ENCODE results near the gene CEMIP.

CEMIP gene

GRCh38 chr15:80785335-80785734, 6.2 kb downstream of the CEMIP start:
- no peak for DNase-seq (ENCODE audit: low read depth)

DNA sequence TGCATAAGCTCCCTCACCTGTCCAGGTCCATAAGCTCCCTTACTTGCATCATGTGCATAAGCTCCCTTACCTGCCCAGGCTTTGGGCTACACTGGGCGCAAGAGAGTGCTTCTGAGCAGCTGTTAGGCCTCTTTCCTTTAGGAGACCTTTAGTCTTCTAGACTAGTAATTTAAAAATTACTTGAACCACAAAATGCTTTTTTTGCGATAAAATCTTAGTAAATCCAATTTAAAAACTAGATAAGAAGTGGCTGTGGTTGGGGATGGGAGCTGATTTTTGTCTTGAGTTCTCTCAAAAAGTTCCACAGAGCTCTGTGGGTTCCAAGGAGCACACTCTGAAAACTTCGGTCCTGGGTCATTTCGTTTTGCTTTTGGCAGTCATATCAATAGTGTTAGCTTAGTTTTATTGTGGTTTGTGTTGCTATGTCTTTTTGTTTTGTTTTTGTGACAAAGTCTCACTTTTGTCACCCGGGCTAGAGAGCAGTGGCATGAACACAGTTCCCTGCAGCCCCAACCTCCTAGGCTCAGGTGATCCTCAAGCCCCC, 6.7 kb downstream of the CEMIP start:
- no peak for DNase-seq (ENCODE audit: low read depth)

- no peak for DNase-seq (ENCODE audit: low read depth)
Observed at GRCh38 chr15:80787316-80787715, 8.1 kb downstream of the CEMIP start.

DNA sequence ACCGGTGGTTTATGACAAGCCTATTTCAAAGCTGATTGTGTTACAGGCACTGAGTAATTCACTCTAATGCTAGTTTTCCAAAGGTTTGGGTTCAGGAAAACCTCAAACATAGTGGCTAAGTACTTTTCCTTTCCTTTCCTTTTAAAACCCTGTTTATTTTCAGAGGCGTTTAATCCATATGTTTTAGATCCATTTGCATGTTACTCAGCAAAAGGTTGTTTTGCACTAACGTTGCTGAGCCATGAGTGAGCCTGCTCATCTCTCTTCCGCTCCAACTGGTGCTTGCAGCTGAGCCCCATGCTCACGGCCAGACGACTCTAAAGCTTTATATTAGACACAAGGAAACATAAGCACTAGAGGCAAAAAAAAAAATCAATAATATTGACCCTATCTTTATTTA, 9.4 kb downstream of the CEMIP start:
- no peak for DNase-seq (ENCODE audit: low read depth)

GRCh38 chr15:80789296-80789695, 10.1 kb downstream of the CEMIP start:
- DNase-seq (ENCODE audit: low read depth), result no peak

DNA sequence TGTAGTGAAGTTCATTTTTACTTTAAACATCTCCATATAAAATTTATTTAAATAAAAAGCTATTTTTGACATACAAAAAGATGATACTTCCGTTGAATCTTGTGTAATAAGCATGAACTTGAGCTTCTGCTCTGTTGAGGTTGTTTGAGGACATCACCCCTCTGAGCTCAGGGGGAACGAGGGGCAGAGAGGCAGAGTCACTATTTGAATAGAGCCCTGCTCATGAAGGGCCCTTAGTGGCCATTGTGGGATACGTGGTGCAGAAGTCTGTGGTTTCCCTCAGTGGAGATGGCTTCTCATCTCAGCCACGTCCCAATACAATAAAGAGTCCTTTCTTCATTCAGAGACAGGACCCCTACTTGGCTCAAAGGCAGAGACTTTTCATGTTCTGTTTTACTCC, 10.6 kb downstream of the CEMIP start:
- DNase-seq (ENCODE audit: low read depth), result no peak

DNA sequence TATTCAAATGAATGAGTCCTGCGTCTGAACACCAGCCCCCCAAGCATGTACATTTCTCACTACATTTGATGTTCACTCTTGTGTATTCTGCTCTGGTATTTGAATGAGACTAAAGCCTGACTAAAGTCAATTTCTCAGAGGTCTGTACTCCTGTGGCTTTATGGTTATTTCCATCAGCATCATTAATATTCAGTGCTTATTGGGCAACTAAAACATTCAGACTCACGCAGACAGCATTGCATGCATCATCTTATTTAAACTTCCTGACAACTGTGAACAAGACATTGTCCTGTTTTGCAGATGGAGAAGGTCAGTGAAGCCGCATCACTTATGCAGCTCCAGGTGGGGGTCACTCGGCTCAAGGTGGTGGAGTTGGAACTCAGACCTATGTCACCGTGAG, 11.1 kb downstream of the CEMIP start:
- DNase-seq (ENCODE audit: low read depth), result no peak

GRCh38 chr15:80791004-80791403, 11.8 kb downstream of the CEMIP start:
- DNase-seq (ENCODE audit: low read depth), result no peak

- DNase-seq (ENCODE audit: low read depth), result no peak
Observed at GRCh38 chr15:80796407-80796806, 17.2 kb downstream of the CEMIP start.

- DNase-seq (ENCODE audit: low read depth), result no peak
Observed at GRCh38 chr15:80798911-80799310, 19.7 kb downstream of the CEMIP start.

DNA sequence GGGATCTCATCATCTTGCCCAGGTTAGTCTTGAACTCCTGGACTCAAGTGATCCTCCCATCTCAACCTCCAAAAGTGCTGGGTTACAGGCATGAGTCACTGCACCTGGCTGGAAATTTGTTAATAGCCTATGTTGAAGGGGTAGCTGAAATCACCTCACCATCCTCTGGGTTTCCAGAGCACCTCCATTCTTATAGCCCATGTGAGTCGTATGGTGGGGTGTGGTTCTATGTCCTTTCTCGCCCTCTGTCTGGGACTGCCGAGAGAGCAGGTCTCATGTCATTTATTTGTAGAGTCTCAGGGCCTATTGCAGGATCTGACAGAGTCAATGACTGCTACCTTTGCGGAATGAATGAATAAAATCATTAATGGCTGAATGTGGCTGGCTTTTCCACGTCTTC, 20.9 kb downstream of the CEMIP start:
- DNase-seq (ENCODE audit: low read depth), result no peak

GRCh38 chr15:80801891-80802680, 22.9 kb downstream of the CEMIP start:
- no peak for DNase-seq (ENCODE audit: low read depth)

DNA sequence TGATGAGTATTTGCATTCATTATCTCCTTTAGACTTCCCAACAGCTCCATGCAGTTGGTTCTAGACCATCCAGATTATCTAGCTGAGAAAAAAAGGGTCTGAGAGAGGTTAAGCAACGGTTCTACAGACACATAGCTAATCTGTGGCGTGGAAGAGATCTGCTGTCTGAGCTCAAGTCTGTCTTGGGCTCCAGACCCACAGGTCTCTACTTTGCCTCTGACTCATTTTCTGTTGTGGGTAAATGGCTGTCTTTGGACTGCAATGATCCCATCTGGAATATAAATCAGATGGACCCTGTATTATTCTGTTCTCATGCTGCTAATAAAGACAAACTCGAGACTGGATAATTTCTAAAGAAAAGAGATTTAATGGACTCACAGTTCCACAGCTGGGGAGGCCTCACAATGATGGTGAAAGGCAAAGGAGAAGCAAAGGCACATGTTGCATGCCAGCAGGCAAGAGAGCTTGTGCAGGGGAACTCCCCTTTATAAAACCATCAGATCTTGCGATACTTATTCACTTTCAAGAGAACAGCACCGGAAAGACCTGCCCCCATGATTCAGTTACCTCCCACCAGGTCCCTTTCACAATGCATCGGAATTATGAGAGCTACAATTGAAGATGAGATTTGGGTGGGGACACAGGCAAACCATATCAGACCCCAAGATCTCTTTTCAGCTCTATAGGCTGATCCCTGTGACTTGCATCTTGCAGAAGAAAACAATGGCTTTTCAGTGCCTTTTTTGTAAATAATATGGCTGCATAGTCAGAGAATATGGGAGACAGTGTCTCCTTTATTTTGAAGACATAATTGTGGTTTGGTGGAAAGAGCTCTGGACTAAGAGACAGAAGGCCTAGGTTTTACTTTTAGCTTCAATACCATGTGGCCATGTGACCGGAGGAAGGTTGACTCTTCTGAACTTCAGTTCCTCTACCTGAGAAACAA, 24.7 kb downstream of the CEMIP start:
- no peak for DNase-seq (ENCODE audit: low read depth)

GRCh38 chr15:80804970-80805495, 25.9 kb downstream of the CEMIP start:
- DNase-seq (ENCODE audit: low read depth), result no peak

GRCh38 chr15:80811781-80812315, 32.7 kb downstream of the CEMIP start:
- no peak for DNase-seq (ENCODE audit: low read depth)

GRCh38 chr15:80815106-80815505, 35.9 kb downstream of the CEMIP start:
- DNase-seq (ENCODE audit: low read depth), result no peak

GRCh38 chr15:80816049-80816653, 37.0 kb downstream of the CEMIP start:
- no peak for DNase-seq (ENCODE audit: low read depth)

- no peak for DNase-seq (ENCODE audit: low read depth)
Observed at GRCh38 chr15:80816936-80817335, 37.8 kb downstream of the CEMIP start.

DNA sequence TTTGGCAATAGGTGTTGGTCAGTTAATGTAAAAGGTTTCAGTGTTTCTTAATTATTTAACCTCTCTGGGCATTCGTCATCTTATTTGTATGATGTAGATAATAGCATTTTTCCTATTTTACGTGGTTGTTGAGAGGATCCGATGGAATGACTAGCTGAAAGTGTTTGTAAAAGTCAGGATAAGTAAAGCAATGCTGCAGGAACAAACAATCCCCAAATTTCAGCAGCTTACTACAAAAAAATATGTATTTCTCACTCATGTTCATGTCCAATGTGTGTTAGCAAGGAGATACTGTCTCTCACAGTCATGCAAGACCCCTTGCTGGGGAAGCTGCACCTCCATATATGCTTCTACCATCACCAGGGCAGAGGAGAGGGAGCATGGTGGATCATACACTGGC, 38.7 kb downstream of the CEMIP start:
- DNase-seq (ENCODE audit: low read depth), result no peak

DNA sequence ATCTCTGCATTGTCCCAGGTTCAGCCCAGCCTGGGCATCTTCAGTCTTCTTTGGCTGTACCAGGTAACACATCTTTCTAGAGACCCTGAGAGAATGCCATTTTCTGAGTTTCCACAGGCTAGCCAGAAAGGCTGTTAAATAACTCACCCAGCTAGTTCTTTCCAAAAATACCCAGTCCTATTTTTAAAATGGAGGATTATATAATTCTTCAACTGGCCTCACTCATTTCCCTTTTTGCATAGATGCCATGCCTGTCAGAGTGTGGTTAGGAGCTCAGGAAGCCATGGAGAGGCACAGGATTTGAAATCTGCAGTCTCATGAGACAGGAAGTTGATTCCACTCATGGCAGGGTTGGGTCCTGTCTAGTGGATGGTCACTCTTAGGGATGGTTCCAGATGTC, 39.8 kb downstream of the CEMIP start:
- no peak for DNase-seq (ENCODE audit: low read depth)

GRCh38 chr15:80820092-80820491, 40.9 kb downstream of the CEMIP start:
- DNase-seq (ENCODE audit: low read depth), result no peak

DNA sequence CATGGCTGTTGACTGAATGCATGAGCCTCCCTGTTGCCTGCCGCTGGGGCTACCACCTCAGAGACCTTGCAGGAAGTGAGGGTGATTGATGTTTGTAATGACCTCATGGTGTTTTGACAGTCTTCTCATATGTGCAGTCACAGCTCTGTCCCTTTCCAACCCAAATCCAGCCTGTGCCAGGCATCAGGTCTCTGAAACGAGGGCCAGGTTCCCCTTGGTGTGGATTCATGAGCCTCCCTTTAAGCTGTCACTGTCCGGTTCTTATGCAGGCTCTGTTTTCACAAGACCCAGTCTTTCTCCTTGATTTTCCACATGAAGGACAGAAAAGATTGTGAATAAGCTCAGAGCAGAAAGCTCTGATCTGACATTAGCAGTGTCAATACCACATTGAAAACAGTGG, 43.1 kb downstream of the CEMIP start:
- DNase-seq (ENCODE audit: low read depth), result no peak
